SJCRH30 (cell line): ENCODE data around the gene NCK2. TPM values are rescaled to one million over a fixed set of nuclear protein-coding genes. Genes with fewer than 3 reads are reported as not detected.

Source experiments
- DNase-seq, 2 experiments: peaks; one replicate each; pipeline ENCODE4 v3.0.0-alpha.2; 2015 to 2020
- H3K27ac ChIP-seq: fragments of 250-450 bp; sonication (Bioruptor Pico); 2 replicates; pipeline ENCODE4 v1.5.1; 2020; ENCODE audit warnings: mild to moderate bottlenecking, moderate library complexity
- H3K27me3 ChIP-seq: fragments of 250-450 bp; sonication (Bioruptor Pico); 2 replicates; pipeline ENCODE4 v1.5.1; 2020; ENCODE audit warnings: mild to moderate bottlenecking, moderate library complexity
- H3K36me3 ChIP-seq: fragments of 250-450 bp; sonication (Bioruptor Pico); 2 replicates; pipeline ENCODE4 v1.5.1; 2020; ENCODE audit warnings: mild to moderate bottlenecking, moderate library complexity
- H3K4me1 ChIP-seq: fragments of 250-450 bp; sonication (Bioruptor Pico); 2 replicates; pipeline ENCODE4 v1.5.1; 2020; ENCODE audit warnings: mild to moderate bottlenecking, moderate library complexity
- H3K4me3 ChIP-seq: fragments of 250-450 bp; sonication (Bioruptor Pico); 2 replicates; pipeline ENCODE4 v1.5.1; 2020; ENCODE audit warnings: mild to moderate bottlenecking, moderate library complexity
- H3K9me3 ChIP-seq: fragments of 250-450 bp; sonication (Bioruptor Pico); replicated peaks from 2 replicates; pipeline ENCODE4 v1.5.1; 2020; ENCODE audit warnings: mild to moderate bottlenecking, moderate library complexity
- total RNA-seq: library from RNA; depleted of rRNA; stranded (reverse); fragments of >200 nt; shearing (Covaris generic); gene quantifications from 2 replicates; pipeline ENCODE4 v1.2.3, GENCODE V29; 2014

NCK2 gene
- total RNA-seq, 1 experiment from 2014 or later, result 51.9 TPM

GRCh38 chr2:105879803-105880300, 135.1 kb downstream of the NCK2 start:
- no peak for DNase-seq
- Histone ChIP-seq H3K27ac (no peak overlapping the region), H3K4me1 (peaks cover 5% of the 10 kb centered on the region; the same call in 1 of the 2 replicates), H3K4me3 (no peak overlapping the region), H3K27me3 (no peaks in the 10 kb centered on the region), H3K36me3 (peaks cover 23% of the 10 kb centered on the region), H3K9me3 (no peaks in the 10 kb centered on the region; the same call in 1 of the 2 replicates)

- Histone ChIP-seq H3K9me3 (no peaks in the 10 kb centered on the region; the same call in 1 of the 2 replicates), H3K36me3 (peaks cover 23% of the 10 kb centered on the region), H3K4me1 (peaks cover 3% of the 10 kb centered on the region; the same call in 1 of the 2 replicates), H3K4me3 (no peak overlapping the region), H3K27ac (no peak overlapping the region), H3K27me3 (no peaks in the 10 kb centered on the region)
- DNase-seq, result no peak
Measured at GRCh38 chr2:105880637-105881036, 135.9 kb downstream of the NCK2 start.

DNA sequence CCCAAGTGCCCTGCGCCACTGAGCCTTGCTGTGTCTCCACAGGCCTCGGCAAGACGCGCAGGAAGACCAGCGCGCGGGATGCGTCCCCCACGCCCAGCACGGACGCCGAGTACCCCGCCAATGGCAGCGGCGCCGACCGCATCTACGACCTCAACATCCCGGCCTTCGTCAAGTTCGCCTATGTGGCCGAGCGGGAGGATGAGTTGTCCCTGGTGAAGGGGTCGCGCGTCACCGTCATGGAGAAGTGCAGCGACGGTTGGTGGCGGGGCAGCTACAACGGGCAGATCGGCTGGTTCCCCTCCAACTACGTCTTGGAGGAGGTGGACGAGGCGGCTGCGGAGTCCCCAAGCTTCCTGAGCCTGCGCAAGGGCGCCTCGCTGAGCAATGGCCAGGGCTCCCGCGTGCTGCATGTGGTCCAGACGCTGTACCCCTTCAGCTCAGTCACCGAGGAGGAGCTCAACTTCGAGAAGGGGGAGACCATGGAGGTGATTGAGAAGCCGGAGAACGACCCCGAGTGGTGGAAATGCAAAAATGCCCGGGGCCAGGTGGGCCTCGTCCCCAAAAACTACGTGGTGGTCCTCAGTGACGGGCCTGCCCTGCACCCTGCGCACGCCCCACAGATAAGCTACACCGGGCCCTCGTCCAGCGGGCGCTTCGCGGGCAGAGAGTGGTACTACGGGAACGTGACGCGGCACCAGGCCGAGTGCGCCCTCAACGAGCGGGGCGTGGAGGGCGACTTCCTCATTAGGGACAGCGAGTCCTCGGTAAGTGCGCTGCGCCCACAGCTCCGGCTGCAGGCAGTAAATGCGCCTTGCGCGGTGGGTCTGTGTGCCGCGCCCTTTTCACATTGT, 136.8 kb downstream of the NCK2 start:
- DNase-seq, result no peak
- H3K4me3 ChIP-seq, result no peak overlapping the region
- no peak overlapping the region for H3K27ac ChIP-seq
- H3K36me3 ChIP-seq, result peaks cover 23% of the 10 kb centered on the region
- H3K9me3 ChIP-seq, result no peaks in the 10 kb centered on the region; the same call in 1 of the 2 replicates
- no peaks in the 10 kb centered on the region for H3K27me3 ChIP-seq
- H3K4me1 ChIP-seq, result peaks cover 5% of the 10 kb centered on the region; the same call in 1 of the 2 replicates

GRCh38 chr2:105882341-105882740, 137.6 kb downstream of the NCK2 start:
- H3K27me3 ChIP-seq, result no peaks in the 10 kb centered on the region
- peaks cover 23% of the 10 kb centered on the region for H3K36me3 ChIP-seq
- DNase-seq, result no peak
- H3K27ac ChIP-seq, result no peak overlapping the region
- H3K4me3 ChIP-seq, result no peak overlapping the region
- H3K4me1 ChIP-seq, result peaks cover 5% of the 10 kb centered on the region; the same call in 1 of the 2 replicates
- H3K9me3 ChIP-seq, result no peaks in the 10 kb centered on the region; the same call in 1 of the 2 replicates

DNA sequence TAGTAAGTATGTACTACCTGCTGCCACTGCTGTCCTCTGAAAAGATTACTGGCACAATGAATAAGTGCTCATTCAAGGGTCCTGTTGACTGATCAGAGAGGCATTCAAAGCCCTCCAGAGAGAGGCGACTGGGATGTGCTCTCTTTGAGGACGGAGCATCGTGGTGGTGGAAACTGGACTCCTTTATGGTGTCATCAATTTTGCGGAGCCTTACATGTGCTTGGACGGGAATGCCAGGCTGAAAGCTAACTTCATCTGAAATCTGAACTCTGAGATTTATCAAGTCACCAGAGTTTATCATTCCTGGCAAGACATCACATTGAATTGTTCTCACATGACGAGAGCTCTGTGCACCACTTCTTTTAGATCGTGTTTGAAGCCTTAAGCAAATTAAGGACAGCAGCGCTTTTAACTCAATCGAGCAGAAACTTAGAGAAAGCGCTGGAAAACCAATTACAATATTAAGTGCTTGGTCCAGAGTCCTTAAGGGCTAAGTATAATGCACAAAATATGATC, 138.3 kb downstream of the NCK2 start:
- DNase-seq, result no peak
- H3K4me1 ChIP-seq, result peaks cover 5% of the 10 kb centered on the region; the same call in 1 of the 2 replicates
- no peaks in the 10 kb centered on the region for H3K27me3 ChIP-seq
- H3K4me3 ChIP-seq, result no peak overlapping the region
- no peak overlapping the region for H3K27ac ChIP-seq
- no peaks in the 10 kb centered on the region; the same call in 1 of the 2 replicates for H3K9me3 ChIP-seq
- peaks cover 23% of the 10 kb centered on the region for H3K36me3 ChIP-seq

DNA sequence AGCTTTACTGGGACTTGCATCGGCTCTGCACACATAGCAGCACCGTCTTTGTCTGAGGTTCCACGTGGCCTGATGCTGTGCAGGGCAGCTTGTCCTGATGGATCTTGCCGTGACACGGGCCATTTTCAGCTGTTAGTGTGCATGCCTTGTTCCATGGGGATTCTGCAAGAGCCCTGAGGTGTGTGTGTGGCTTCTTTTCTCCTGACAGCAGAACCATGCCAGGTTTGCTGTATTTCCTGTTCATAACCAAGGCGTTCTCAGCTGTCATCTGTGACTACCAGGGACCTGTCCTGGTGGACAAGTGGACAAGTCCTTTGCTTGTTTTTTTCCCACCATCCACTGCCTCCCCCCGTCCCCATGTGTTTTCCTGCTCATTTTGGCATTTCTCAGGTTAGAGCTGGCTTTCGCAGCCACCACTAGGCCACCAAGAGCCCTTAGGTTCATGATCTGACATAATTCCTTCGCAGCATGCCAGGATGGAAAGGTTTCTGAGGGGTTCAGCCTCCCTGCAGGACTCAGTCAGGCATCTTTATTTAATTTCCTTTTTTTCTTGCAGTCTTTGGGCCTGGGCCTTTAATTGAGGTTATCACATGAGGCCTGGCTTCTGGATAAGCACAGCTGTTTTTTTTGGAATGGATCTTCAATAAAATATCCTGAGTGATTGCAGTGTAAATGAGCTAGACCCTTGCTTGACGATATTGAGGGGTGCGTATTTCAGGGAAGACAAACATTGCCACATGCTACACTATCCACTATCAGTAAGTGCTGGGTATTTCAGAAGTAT, 139.4 kb downstream of the NCK2 start:
- H3K27ac ChIP-seq, result no peak overlapping the region
- H3K4me1 ChIP-seq, result peaks cover 5% of the 10 kb centered on the region; the same call in 1 of the 2 replicates
- DNase-seq, result no peak

GRCh38 chr2:105885456-105885855, 140.7 kb downstream of the NCK2 start:
- no peak overlapping the region for H3K4me3 ChIP-seq
- H3K27me3 ChIP-seq, result no peaks in the 10 kb centered on the region
- H3K27ac ChIP-seq, result no peak overlapping the region
- no peaks in the 10 kb centered on the region; the same call in 1 of the 2 replicates for H3K9me3 ChIP-seq
- peaks cover 5% of the 10 kb centered on the region; the same call in 1 of the 2 replicates for H3K4me1 ChIP-seq
- DNase-seq, result no peak
- peaks cover 19% of the 10 kb centered on the region for H3K36me3 ChIP-seq

More for the DNA sequence above, 139.4 kb downstream of the NCK2 start:
- no peak overlapping the region for H3K4me3 ChIP-seq
- H3K9me3 ChIP-seq, result no peaks in the 10 kb centered on the region; the same call in 1 of the 2 replicates
- no peaks in the 10 kb centered on the region for H3K27me3 ChIP-seq
- peaks cover 19% of the 10 kb centered on the region for H3K36me3 ChIP-seq

DNA sequence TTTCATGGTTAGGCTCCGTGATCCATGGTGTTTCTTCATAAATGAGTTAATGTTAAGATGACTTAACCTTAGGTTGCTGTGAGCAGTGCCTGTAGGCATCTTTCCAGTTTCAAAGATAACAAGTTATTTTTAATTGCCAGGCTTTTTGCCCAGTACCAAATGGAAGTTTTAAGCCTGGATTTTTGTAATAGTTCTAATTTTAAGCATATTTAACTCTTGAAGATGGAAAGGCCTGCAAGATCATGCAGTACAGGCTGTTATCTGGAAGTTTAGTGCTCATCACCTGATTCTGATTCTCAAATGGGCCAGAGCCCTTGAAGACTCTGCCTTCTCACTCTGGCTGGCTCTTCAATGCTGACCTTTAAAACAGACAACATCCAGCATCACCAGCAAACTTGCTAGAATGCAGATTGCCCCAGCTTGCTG, 141.3 kb downstream of the NCK2 start:
- no peaks in the 10 kb centered on the region for H3K27me3 ChIP-seq
- no peaks in the 10 kb centered on the region; the same call in 1 of the 2 replicates for H3K9me3 ChIP-seq
- DNase-seq, result no peak
- peaks cover 19% of the 10 kb centered on the region for H3K36me3 ChIP-seq
- peaks cover 5% of the 10 kb centered on the region; the same call in 1 of the 2 replicates for H3K4me1 ChIP-seq
- H3K4me3 ChIP-seq, result no peak overlapping the region
- H3K27ac ChIP-seq, result no peak overlapping the region

GRCh38 chr2:105886687-105887086, 142.0 kb downstream of the NCK2 start:
- H3K4me1 ChIP-seq, result peaks cover 5% of the 10 kb centered on the region; the same call in 1 of the 2 replicates
- peaks cover 13% of the 10 kb centered on the region for H3K36me3 ChIP-seq
- H3K4me3 ChIP-seq, result no peak overlapping the region
- DNase-seq, result no peak
- H3K9me3 ChIP-seq, result no peaks in the 10 kb centered on the region; the same call in 1 of the 2 replicates
- no peaks in the 10 kb centered on the region for H3K27me3 ChIP-seq
- H3K27ac ChIP-seq, result no peak overlapping the region

DNA sequence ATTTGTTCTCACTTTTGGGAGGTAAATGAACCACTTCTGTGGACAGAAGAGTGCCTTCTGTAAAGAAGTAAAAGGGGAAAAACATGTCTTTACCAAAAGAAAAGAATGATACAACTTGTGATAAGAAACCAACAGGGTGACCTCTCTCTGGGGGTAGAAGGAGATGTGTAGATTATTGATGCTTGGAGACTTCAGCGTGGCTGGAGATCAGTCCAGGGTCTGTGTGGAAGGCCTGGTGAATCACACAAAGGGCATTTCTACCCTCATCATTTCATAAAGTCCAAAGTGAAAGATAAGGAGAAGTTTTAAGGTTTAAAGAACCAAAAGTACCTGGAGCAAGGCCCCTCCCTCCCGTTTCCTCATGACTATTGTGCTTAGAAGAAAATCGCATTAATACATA, 142.5 kb downstream of the NCK2 start:
- no peak overlapping the region for H3K27ac ChIP-seq
- no peaks in the 10 kb centered on the region; the same call in 1 of the 2 replicates for H3K9me3 ChIP-seq
- H3K4me1 ChIP-seq, result peaks cover 5% of the 10 kb centered on the region; the same call in 1 of the 2 replicates
- H3K4me3 ChIP-seq, result no peak overlapping the region
- H3K27me3 ChIP-seq, result no peaks in the 10 kb centered on the region
- DNase-seq, result no peak
- peaks cover 7% of the 10 kb centered on the region for H3K36me3 ChIP-seq

GRCh38 chr2:105888625-105889024, 143.9 kb downstream of the NCK2 start:
- no peaks in the 10 kb centered on the region; the same call in 1 of the 2 replicates for H3K9me3 ChIP-seq
- peaks cover 5% of the 10 kb centered on the region; the same call in 1 of the 2 replicates for H3K4me1 ChIP-seq
- no peak overlapping the region for H3K4me3 ChIP-seq
- H3K36me3 ChIP-seq, result peaks cover 7% of the 10 kb centered on the region
- H3K27ac ChIP-seq, result no peak overlapping the region
- DNase-seq, result peak; percentile 43 to 56
- H3K27me3 ChIP-seq, result no peaks in the 10 kb centered on the region

DNA sequence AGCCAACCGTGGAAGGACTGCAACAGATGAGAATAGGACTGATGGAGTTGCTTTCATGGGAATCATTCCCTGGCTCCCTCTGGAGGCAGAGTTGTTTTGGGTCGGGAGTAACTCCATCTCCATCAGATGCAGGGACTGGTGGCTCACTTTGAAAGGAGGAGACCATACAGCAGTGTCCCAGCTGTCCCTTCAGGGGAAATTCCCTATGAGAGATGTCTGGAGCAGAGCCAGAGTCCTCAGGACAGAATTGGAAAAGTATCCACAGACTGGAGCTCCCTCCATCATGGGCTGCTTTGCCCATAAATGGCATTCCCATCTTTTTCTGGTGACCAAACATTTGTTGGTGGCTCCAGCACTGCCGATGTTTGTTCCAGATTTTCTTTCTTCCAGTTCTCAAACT, 144.3 kb downstream of the NCK2 start:
- H3K9me3 ChIP-seq, result no peaks in the 10 kb centered on the region; the same call in 1 of the 2 replicates
- H3K4me3 ChIP-seq, result no peak overlapping the region
- peaks cover 11% of the 10 kb centered on the region for H3K36me3 ChIP-seq
- no peaks in the 10 kb centered on the region for H3K27me3 ChIP-seq
- peaks cover 5% of the 10 kb centered on the region; the same call in 1 of the 2 replicates for H3K4me1 ChIP-seq
- peak in 1 of 2 experiments; percentile 17 for DNase-seq
- no peak overlapping the region for H3K27ac ChIP-seq

GRCh38 chr2:105890111-105890510, 145.4 kb downstream of the NCK2 start:
- DNase-seq, result no peak
- Histone ChIP-seq H3K27ac (no peak overlapping the region), H3K4me3 (no peak overlapping the region), H3K9me3 (no peaks in the 10 kb centered on the region), H3K36me3 (peaks cover 13% of the 10 kb centered on the region), H3K27me3 (no peaks in the 10 kb centered on the region), H3K4me1 (peaks cover 5% of the 10 kb centered on the region; the same call in 1 of the 2 replicates)

DNA sequence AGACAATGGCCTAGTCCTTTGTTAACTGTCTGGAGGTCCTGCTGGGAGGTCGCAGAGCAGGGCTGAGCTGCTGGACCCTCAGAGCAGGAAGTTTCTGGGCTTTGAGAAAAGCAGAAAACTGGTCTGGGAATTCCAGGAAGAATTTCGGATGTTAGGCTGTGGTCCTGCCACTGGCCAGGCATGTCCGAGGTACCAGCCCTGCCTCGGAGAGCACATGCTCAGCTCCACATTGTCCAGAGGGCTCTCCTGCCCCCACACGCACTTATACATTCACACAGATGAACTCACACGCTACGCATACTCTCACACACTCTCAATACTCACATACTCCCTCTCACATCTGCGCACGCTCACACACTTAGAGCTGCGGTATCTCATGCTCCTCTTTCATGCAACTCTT, 146.1 kb downstream of the NCK2 start:
- Histone ChIP-seq H3K27ac (no peak overlapping the region), H3K4me1 (no peaks in the 10 kb centered on the region), H3K27me3 (no peaks in the 10 kb centered on the region), H3K36me3 (peaks cover 19% of the 10 kb centered on the region), H3K4me3 (no peak overlapping the region), H3K9me3 (no peaks in the 10 kb centered on the region)
- DNase-seq, result no peak
